Activated naive CD8-positive, alpha-beta T cell treated with anti-CD3 and anti-CD28 coated beads for 36 hours (primary cell): ENCODE measurements around the gene LIMA1. TPM values are rescaled to one million over a fixed set of nuclear protein-coding genes. Genes with fewer than 3 reads are reported as not detected.

Experiments
- DNase-seq: peaks from one replicate; pipeline ENCODE4 v3.0.0; 2021
- H3K27ac Mint-ChIP-seq: one replicate; pipeline ENCODE4 v1.8.0; 2022; ENCODE audit warnings: mild to moderate bottlenecking, moderate library complexity, mixed read lengths
- H3K27me3 Mint-ChIP-seq: one replicate; pipeline ENCODE4 v1.8.0; 2022; ENCODE audit warnings: mild to moderate bottlenecking, mixed read lengths
- H3K36me3 Mint-ChIP-seq: one replicate; pipeline ENCODE4 v1.8.0; 2021; ENCODE audit warnings: mild to moderate bottlenecking, mixed read lengths
- H3K4me1 Mint-ChIP-seq: one replicate; pipeline ENCODE4 v1.8.0; 2021; ENCODE audit warnings: mixed read lengths
- H3K4me3 Mint-ChIP-seq: one replicate; pipeline ENCODE4 v1.8.0; 2022; ENCODE audit warnings: mild to moderate bottlenecking, moderate library complexity, mixed read lengths
- H3K9me3 Mint-ChIP-seq: one replicate; pipeline ENCODE4 v1.8.0; 2022; ENCODE audit warnings: mixed read lengths
- total RNA-seq, 2 experiments: library from RNA; stranded (reverse); gene quantifications; one replicate each; pipeline ENCODE4 v1.2.3, GENCODE V29; 2021

LIMA1 gene
- total RNA-seq, 2 experiments from 2014 or later, result 27.8 to 28.1 TPM

- DNase-seq, result no peak
- H3K27me3 Mint-ChIP-seq, result no peaks in the 10 kb centered on the region
- H3K4me3 Mint-ChIP-seq, result no peak overlapping the region
- H3K9me3 Mint-ChIP-seq, result no peaks in the 10 kb centered on the region
- peaks cover 6% of the 10 kb centered on the region for H3K36me3 Mint-ChIP-seq
- H3K27ac Mint-ChIP-seq, result no peak overlapping the region
- H3K4me1 Mint-ChIP-seq, result no peaks in the 10 kb centered on the region
Observed at GRCh38 chr12:50198829-50199228, 84.5 kb downstream of the LIMA1 start.

- Mint-ChIP-seq H3K9me3 (no peaks in the 10 kb centered on the region), H3K27ac (no peak overlapping the region)
Observed at GRCh38 chr12:50197297-50197727, 86.0 kb downstream of the LIMA1 start.

GRCh38 chr12:50196537-50196936 lies 86.8 kb downstream of the LIMA1 start:
- Mint-ChIP-seq H3K27me3 (no peaks in the 10 kb centered on the region), H3K27ac (no peak overlapping the region), H3K9me3 (no peaks in the 10 kb centered on the region), H3K36me3 (peaks cover 6% of the 10 kb centered on the region), H3K4me1 (no peaks in the 10 kb centered on the region), H3K4me3 (no peak overlapping the region)
- DNase-seq, result no peak

More at GRCh38 chr12:50197297-50197727, 86.0 kb downstream of the LIMA1 start:
- DNase-seq, result no peak
- H3K36me3 Mint-ChIP-seq, result peaks cover 6% of the 10 kb centered on the region
- H3K27me3 Mint-ChIP-seq, result no peaks in the 10 kb centered on the region
- no peaks in the 10 kb centered on the region for H3K4me1 Mint-ChIP-seq
- H3K4me3 Mint-ChIP-seq, result no peak overlapping the region

- H3K4me1 Mint-ChIP-seq, result no peaks in the 10 kb centered on the region
- no peak for DNase-seq
- H3K9me3 Mint-ChIP-seq, result no peaks in the 10 kb centered on the region
- no peak overlapping the region for H3K27ac Mint-ChIP-seq
- H3K36me3 Mint-ChIP-seq, result peaks cover 6% of the 10 kb centered on the region
- H3K4me3 Mint-ChIP-seq, result no peak overlapping the region
- H3K27me3 Mint-ChIP-seq, result no peaks in the 10 kb centered on the region
Observed at GRCh38 chr12:50195832-50196231, 87.5 kb downstream of the LIMA1 start.

GRCh38 chr12:50192908-50193307 lies 90.4 kb downstream of the LIMA1 start:
- peaks cover 4% of the 10 kb centered on the region for H3K36me3 Mint-ChIP-seq
- no peaks in the 10 kb centered on the region for H3K27me3 Mint-ChIP-seq
- H3K27ac Mint-ChIP-seq, result no peak overlapping the region
- DNase-seq, result no peak
- H3K4me3 Mint-ChIP-seq, result no peak overlapping the region
- peaks cover 13% of the 10 kb centered on the region for H3K4me1 Mint-ChIP-seq
- no peaks in the 10 kb centered on the region for H3K9me3 Mint-ChIP-seq

GRCh38 chr12:50192236-50192635 lies 91.1 kb downstream of the LIMA1 start:
- no peaks in the 10 kb centered on the region for H3K9me3 Mint-ChIP-seq
- no peak overlapping the region for H3K27ac Mint-ChIP-seq
- H3K4me3 Mint-ChIP-seq, result no peak overlapping the region
- H3K27me3 Mint-ChIP-seq, result no peaks in the 10 kb centered on the region
- no peak for DNase-seq
- peaks cover 4% of the 10 kb centered on the region for H3K36me3 Mint-ChIP-seq
- peaks cover 20% of the 10 kb centered on the region for H3K4me1 Mint-ChIP-seq

- no peak for DNase-seq
- no peak overlapping the region for H3K27ac Mint-ChIP-seq
- H3K4me1 Mint-ChIP-seq, result peaks cover 30% of the 10 kb centered on the region
- H3K4me3 Mint-ChIP-seq, result no peak overlapping the region
- no peaks in the 10 kb centered on the region for H3K27me3 Mint-ChIP-seq
- H3K36me3 Mint-ChIP-seq, result peaks cover 4% of the 10 kb centered on the region
- no peaks in the 10 kb centered on the region for H3K9me3 Mint-ChIP-seq
Observed at GRCh38 chr12:50190859-50191258, 92.5 kb downstream of the LIMA1 start.

- DNase-seq, result no peak
- Mint-ChIP-seq H3K4me1 (peaks cover 30% of the 10 kb centered on the region), H3K36me3 (peaks cover 4% of the 10 kb centered on the region), H3K4me3 (no peak overlapping the region), H3K9me3 (no peaks in the 10 kb centered on the region), H3K27me3 (no peaks in the 10 kb centered on the region), H3K27ac (peak overlapping the region; percentile 76)
Observed at GRCh38 chr12:50188875-50189575, 94.3 kb downstream of the LIMA1 start.

- H3K27ac Mint-ChIP-seq, result peak overlapping the region; percentile 78
- H3K27me3 Mint-ChIP-seq, result no peaks in the 10 kb centered on the region
- H3K4me3 Mint-ChIP-seq, result no peak overlapping the region
- DNase-seq, result no peak
- H3K9me3 Mint-ChIP-seq, result no peaks in the 10 kb centered on the region
- peaks cover 30% of the 10 kb centered on the region for H3K4me1 Mint-ChIP-seq
- peaks cover 4% of the 10 kb centered on the region for H3K36me3 Mint-ChIP-seq
Observed at GRCh38 chr12:50188241-50188781, 95.0 kb downstream of the LIMA1 start.

GRCh38 chr12:50187084-50187900 lies 96.0 kb downstream of the LIMA1 start:
- Mint-ChIP-seq H3K4me1 (peaks cover 30% of the 10 kb centered on the region), H3K27ac (peak overlapping the region; percentile 78), H3K27me3 (no peaks in the 10 kb centered on the region), H3K9me3 (no peaks in the 10 kb centered on the region), H3K4me3 (no peak overlapping the region), H3K36me3 (peaks cover 4% of the 10 kb centered on the region)
- no peak for DNase-seq

- Mint-ChIP-seq H3K36me3 (peaks cover 4% of the 10 kb centered on the region), H3K27me3 (no peaks in the 10 kb centered on the region), H3K4me1 (peaks cover 30% of the 10 kb centered on the region), H3K4me3 (no peak overlapping the region), H3K9me3 (no peaks in the 10 kb centered on the region), H3K27ac (peak overlapping the region; percentile 78)
- no peak for DNase-seq
Observed at GRCh38 chr12:50186681-50187080, 96.6 kb downstream of the LIMA1 start.

- Mint-ChIP-seq H3K27me3 (no peaks in the 10 kb centered on the region), H3K4me1 (peaks cover 30% of the 10 kb centered on the region)
Observed at GRCh38 chr12:50185970-50186663, 97.2 kb downstream of the LIMA1 start.

GRCh38 chr12:50185301-50185895 lies 97.9 kb downstream of the LIMA1 start:
- Mint-ChIP-seq H3K27me3 (no peaks in the 10 kb centered on the region), H3K9me3 (no peaks in the 10 kb centered on the region), H3K4me3 (no peak overlapping the region), H3K4me1 (peaks cover 30% of the 10 kb centered on the region), H3K36me3 (peaks cover 4% of the 10 kb centered on the region), H3K27ac (peak overlapping the region; percentile 8)
- no peak for DNase-seq

More at GRCh38 chr12:50185970-50186663, 97.2 kb downstream of the LIMA1 start:
- Mint-ChIP-seq H3K9me3 (no peaks in the 10 kb centered on the region), H3K36me3 (peaks cover 4% of the 10 kb centered on the region), H3K4me3 (no peak overlapping the region), H3K27ac (peak overlapping the region; percentile 78)
- DNase-seq, result no peak

- Mint-ChIP-seq H3K9me3 (no peaks in the 10 kb centered on the region), H3K4me1 (peaks cover 30% of the 10 kb centered on the region), H3K36me3 (peaks cover 3% of the 10 kb centered on the region), H3K27ac (no peak overlapping the region), H3K4me3 (no peak overlapping the region), H3K27me3 (no peaks in the 10 kb centered on the region)
- no peak for DNase-seq
Observed at GRCh38 chr12:50184261-50184660, 99.1 kb downstream of the LIMA1 start.
